Stimulated activated CD4-positive, alpha-beta T cell treated with anti-CD3 and anti-CD28 coated beads, Interleukin-4, amount 100 ng/mL, for 4 hours (primary cell): ENCODE data around the gene CHRD.
"Not testable (repeated sequence)": the region's sequence is repeated elsewhere in the genome, so short reads cannot be mapped to it uniquely, and the experiment has no call there.

Source experiments
- DNase-seq, 2 experiments: peaks; one replicate each; pipeline ENCODE4 v3.0.0-alpha.2; 2020

Gene CHRD

GRCh38 chr3:184428561-184429175 is 48.8 kb downstream of the CHRD start:
- DNase-seq = no peak

DNA sequence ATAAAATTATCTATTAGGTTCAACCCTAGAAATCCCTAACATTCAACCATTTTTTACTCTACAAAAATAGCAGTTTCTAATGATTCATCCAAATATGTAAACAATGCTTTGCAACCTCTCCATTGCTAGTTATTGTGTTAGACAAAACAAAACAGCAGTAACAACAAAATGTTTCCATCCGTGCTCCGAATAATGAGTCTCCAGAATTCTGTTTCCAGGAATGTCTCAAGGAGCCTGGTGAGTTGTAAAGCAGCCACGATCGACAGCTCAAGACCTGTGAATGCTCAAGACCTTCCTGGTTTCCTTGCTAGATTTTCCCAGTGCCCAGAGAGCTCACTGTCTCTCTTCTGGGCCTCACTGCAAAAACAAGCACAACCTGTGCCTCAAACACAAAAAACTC is 49.9 kb downstream of the CHRD start:
- DNase-seq = no peak

GRCh38 chr3:184430940-184431339 is 51.1 kb downstream of the CHRD start:
- no peak for DNase-seq

DNA sequence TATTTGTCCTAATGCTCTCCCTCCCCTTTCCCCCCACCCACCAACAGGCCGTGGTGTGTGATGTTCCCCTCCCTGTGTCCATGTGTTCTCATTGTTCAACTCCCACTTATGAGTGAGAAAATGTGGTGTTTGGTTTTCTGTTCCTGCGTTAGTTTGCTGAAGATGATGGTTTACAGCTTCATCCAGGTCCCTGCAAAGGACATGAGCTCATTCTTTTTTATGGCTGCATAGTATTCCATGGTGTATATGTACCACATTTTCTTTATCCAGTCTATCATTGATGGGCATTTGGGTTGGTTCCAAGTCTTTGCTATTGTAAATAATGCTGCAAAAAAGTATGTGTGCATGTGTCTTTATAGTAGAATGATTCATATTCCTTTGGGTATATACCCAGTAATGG is 53.3 kb downstream of the CHRD start:
- not testable (repeated sequence) for DNase-seq

GRCh38 chr3:184439096-184439495 is 59.2 kb downstream of the CHRD start:
- DNase-seq = no peak
